Spinal cord (tissue), 10 donors: Measurements from ENCODE around the gene CDC42SE2. TPM values are rescaled to one million over a fixed set of nuclear protein-coding genes. Genes with fewer than 3 reads are reported as not detected.

Experiments used
- DNase-seq, 6 donors: peaks; one replicate each; pipeline versions ENCODE4 v3.0.0 to v3.0.0-alpha.2; 2013 to 2015; ENCODE audit warnings: low spot score in 6 of 6, low read depth in 4 of 6
- H3K27ac ChIP-seq: one replicate; pipeline ENCODE4 v1.5.1; 2013; ENCODE audit warnings: low read depth, low read length, control low read depth
- H3K27me3 ChIP-seq: one replicate; pipeline ENCODE4 v1.6.1; 2013; ENCODE audit warnings: low read length; ENCODE audit not compliant: control insufficient read depth, insufficient read depth
- H3K36me3 ChIP-seq: one replicate; pipeline ENCODE4 v1.6.1; 2013; ENCODE audit warnings: low read length; ENCODE audit not compliant: control insufficient read depth, insufficient read depth
- H3K4me1 ChIP-seq: one replicate; pipeline ENCODE4 v1.6.1; 2013; ENCODE audit warnings: low read length; ENCODE audit not compliant: control insufficient read depth, insufficient read depth
- H3K4me3 ChIP-seq: one replicate; pipeline ENCODE4 v1.5.1; 2013; ENCODE audit warnings: low read depth, low read length, control low read depth
- H3K9me3 ChIP-seq: one replicate; pipeline ENCODE4 v1.6.1; 2013; ENCODE audit warnings: low read length; ENCODE audit not compliant: control insufficient read depth, insufficient read depth
- WGBS: methylation state at CpG from one replicate; pipeline ENCODE4 v1.1.5; 2013; ENCODE audit warnings: missing lambda C conversion rate; ENCODE audit not compliant: insufficient coverage; 5-methylcytosine and 5-hydroxymethylcytosine counted together
- polyA plus RNA-seq, 2 donors: library from polyadenylated mRNA; unstranded; fragments of 120-200 nt; gene quantifications; one replicate each; pipeline ENCODE4 v1.2.1, GENCODE V29; 2013; ENCODE audit not compliant: insufficient read length in 2 of 2
- total RNA-seq, 2 donors: library from RNA; depleted of rRNA in 1 of 2; stranded (reverse); fragments of 120-200 nt in 1 of 2; fragments of >200 nt in 1 of 2; gene quantifications; one replicate each; pipeline versions ENCODE4 v1.2.3 to v1.2.4, GENCODE V29; 2013 to 2014
- donor health status: healthy.

The CDC42SE2 gene
- total and polyA plus RNA-seq, 4 donors = 35.1 to 89.5 (median 52.9) TPM

- DNase-seq = no peak
- H3K36me3 ChIP-seq = no peaks in the 10 kb centered on the region
- no peak overlapping the region for H3K27ac ChIP-seq
- no CpG with 5 or more reads among the region's 4 CpGs for WGBS
- H3K9me3 ChIP-seq = no peaks in the 10 kb centered on the region
- peaks cover 3% of the 10 kb centered on the region for H3K4me1 ChIP-seq
- no peak overlapping the region for H3K4me3 ChIP-seq
- no peaks in the 10 kb centered on the region for H3K27me3 ChIP-seq
Observed at GRCh38 chr5:131381021-131381420, 117.2 kb downstream of the CDC42SE2 start.

DNA sequence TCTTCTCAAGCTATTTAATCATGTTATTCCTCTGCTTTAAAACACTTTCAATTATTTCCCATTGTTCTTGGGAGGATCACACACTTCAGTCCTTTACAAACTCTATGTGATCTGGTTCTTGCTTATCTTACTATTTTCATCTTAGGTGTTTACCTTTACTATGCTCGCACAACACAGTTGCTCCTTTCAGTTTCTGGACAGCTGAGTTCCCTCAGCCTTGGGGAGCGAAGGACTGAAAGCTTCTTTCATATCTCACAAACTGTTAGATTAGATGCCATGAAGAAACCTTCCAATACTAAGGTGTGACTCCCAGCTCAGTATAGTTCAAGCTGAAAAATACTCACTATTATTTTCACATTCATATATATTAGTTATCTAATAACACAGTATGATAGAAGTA is 117.9 kb downstream of the CDC42SE2 start:
- peaks cover 3% of the 10 kb centered on the region for H3K4me1 ChIP-seq
- no CpG with 5 or more reads among the region's 2 CpGs for WGBS
- H3K36me3 ChIP-seq = no peaks in the 10 kb centered on the region
- H3K27ac ChIP-seq = no peak overlapping the region
- no peak for DNase-seq
- H3K27me3 ChIP-seq = no peaks in the 10 kb centered on the region
- H3K9me3 ChIP-seq = no peaks in the 10 kb centered on the region
- H3K4me3 ChIP-seq = no peak overlapping the region

DNA sequence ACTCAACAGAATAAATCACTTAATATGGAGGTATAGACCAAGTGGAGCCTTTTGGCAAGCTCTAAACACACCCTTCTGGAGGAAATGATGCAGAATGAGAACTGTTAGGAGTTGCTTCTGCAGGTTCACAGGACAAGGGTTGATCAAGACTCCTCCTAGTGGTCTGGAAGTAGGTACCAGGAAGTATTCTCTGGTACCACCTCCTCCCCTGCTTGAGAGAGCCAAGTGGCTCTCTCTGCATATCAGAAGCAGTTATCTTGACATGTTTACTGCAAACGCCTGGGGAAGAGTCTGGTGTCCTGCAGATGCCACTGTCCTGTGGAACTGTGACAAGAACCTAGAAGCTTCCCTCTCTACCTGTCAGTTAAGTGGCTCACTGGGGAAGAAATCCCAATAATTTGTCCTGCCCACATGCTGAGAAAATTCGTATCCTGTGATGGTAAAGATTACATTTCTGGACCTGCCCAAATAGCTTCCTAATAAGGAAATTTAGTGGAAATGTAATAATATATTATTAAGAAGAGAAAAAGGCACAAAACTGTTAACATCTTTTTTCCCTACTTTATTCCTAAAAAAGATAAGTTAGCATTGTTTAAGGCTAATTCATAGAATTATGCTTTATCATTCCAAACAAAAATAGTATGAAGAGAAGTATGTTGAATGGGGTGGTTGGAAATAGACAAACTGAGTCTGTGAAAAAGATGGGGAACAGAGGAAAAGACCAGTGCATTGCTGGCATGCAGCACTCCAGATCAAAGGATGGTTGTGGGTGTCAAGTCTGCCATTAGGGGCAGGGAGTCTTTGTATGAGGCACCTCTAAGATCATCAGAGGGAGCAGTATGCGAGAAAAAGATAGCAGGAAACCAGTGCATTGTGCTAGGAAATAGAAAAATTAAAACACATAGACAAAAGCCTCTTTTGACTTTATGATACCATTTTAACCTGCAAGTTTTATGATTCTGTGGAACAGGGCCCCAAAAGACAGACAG is 118.8 kb downstream of the CDC42SE2 start:
- peak in 2 of 6 donors; percentile 17 to 46 for DNase-seq
- H3K4me3 ChIP-seq = no peak overlapping the region

GRCh38 chr5:131384173-131384572 is 120.3 kb downstream of the CDC42SE2 start:
- H3K9me3 ChIP-seq = no peaks in the 10 kb centered on the region
- peaks cover 3% of the 10 kb centered on the region for H3K36me3 ChIP-seq
- no peak overlapping the region for H3K27ac ChIP-seq
- no peaks in the 10 kb centered on the region for H3K4me1 ChIP-seq
- no peak overlapping the region for H3K4me3 ChIP-seq
- H3K27me3 ChIP-seq = no peaks in the 10 kb centered on the region
- 60% methylated on average over 2 of the region's 6 CpGs for WGBS
- no peak for DNase-seq

More for the DNA sequence above, 118.8 kb downstream of the CDC42SE2 start:
- no peaks in the 10 kb centered on the region for H3K9me3 ChIP-seq
- no peaks in the 10 kb centered on the region for H3K4me1 ChIP-seq
- no peaks in the 10 kb centered on the region for H3K27me3 ChIP-seq
- no peak overlapping the region for H3K27ac ChIP-seq
- H3K36me3 ChIP-seq = no peaks in the 10 kb centered on the region
- WGBS = 17% methylated on average over 1 of the region's 3 CpGs

- WGBS = no CpG with 5 or more reads among the region's 3 CpGs
- H3K4me3 ChIP-seq = no peak overlapping the region
- no peak overlapping the region for H3K27ac ChIP-seq
- no peak for DNase-seq
- no peaks in the 10 kb centered on the region for H3K27me3 ChIP-seq
- peaks cover 3% of the 10 kb centered on the region for H3K36me3 ChIP-seq
- no peaks in the 10 kb centered on the region for H3K9me3 ChIP-seq
- no peaks in the 10 kb centered on the region for H3K4me1 ChIP-seq
Observed at GRCh38 chr5:131384616-131385214, 120.9 kb downstream of the CDC42SE2 start.

DNA sequence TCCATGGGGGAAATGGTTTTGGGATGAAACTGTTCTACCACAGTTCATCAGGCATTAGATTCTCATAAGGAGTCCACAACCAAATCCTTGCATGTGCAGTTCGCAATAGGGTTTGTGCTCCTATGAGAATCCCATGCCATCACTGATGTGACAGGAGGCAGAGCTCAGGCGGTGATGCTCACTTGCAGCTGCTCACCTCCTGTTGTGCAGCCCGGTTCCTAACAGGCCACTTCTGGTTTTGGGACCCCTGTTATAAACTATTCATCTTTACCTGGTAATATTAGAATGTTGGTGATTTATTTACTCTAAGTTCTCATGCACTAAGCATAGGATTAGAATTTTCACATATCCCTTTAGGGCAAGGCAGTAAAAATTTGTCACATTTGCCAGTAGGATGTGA is 122.3 kb downstream of the CDC42SE2 start:
- DNase-seq = no peak
- H3K36me3 ChIP-seq = peaks cover 3% of the 10 kb centered on the region
- no peak overlapping the region for H3K27ac ChIP-seq
- 90% methylated on average over 2 of the region's 3 CpGs for WGBS
- H3K9me3 ChIP-seq = no peaks in the 10 kb centered on the region
- H3K4me1 ChIP-seq = no peaks in the 10 kb centered on the region
- H3K4me3 ChIP-seq = no peak overlapping the region
- no peaks in the 10 kb centered on the region for H3K27me3 ChIP-seq

DNA sequence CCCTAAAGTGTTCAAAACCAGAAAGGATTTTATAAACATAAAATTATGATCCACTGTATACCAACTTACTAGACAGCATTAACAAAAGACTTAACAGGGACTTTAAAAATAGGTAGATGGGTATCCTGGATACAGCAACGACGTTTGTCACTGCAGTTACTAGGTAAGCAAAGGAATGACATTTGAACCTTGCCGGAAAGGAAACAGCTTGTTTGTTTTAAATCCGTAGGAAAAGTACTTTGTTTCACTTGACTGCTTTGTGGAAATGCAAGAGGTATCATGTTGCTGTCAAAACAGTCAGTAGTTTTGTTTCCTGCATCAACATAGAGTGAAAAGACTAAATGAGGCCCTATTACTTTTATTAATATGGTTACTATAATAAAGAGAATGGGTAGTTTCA is 122.9 kb downstream of the CDC42SE2 start:
- DNase-seq = no peak
- Histone ChIP-seq H3K27ac (no peak overlapping the region), H3K4me1 (no peaks in the 10 kb centered on the region), H3K36me3 (peaks cover 6% of the 10 kb centered on the region), H3K4me3 (no peak overlapping the region), H3K27me3 (no peaks in the 10 kb centered on the region), H3K9me3 (no peaks in the 10 kb centered on the region)
- 18% methylated on average over 4 of the region's 4 CpGs for WGBS

GRCh38 chr5:131387255-131387654 is 123.4 kb downstream of the CDC42SE2 start:
- H3K4me3 ChIP-seq = no peak overlapping the region
- H3K36me3 ChIP-seq = peaks cover 6% of the 10 kb centered on the region
- H3K27me3 ChIP-seq = no peaks in the 10 kb centered on the region
- H3K4me1 ChIP-seq = no peaks in the 10 kb centered on the region
- WGBS = no CpG with 5 or more reads among the region's 6 CpGs
- DNase-seq = no peak
- H3K27ac ChIP-seq = no peak overlapping the region
- no peaks in the 10 kb centered on the region for H3K9me3 ChIP-seq

DNA sequence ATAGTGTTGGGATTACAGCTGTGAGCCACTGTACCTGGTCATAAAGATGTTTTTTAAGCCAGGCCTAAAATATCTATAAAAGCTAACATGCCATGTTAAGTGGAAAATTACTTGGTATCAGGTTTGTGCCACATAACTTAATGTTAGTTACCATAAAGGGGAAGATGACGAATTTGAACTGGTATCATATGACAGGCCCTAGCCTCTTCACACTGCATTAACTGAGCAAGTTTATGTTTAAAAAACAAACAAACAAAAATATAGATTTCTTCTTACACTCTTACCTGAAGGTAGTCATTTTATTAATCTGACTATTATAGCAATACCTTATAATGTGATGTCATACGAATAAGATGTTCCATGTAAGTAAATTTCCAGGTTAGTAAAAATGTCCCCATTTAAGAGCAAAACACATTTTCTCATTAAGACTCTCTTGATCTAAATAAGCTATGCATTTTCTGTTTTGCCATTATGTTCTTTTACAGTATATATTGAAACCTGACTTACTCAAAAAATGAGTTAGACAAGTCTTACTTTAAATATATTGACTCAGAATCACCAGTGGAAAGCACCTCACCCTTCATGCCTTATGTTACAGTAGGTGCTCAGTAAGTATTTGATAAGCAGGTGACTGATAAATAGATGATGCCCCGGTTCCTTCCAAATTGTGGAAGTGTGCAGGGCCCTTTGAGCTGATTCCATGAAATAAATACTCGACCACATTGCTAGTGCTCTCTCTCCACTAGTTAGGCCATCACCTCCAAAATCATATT is 125.4 kb downstream of the CDC42SE2 start:
- H3K36me3 ChIP-seq = peaks cover 6% of the 10 kb centered on the region
- no peak overlapping the region for H3K4me3 ChIP-seq
- no peaks in the 10 kb centered on the region for H3K9me3 ChIP-seq
- no peaks in the 10 kb centered on the region for H3K4me1 ChIP-seq
- no peak for DNase-seq
- H3K27me3 ChIP-seq = no peaks in the 10 kb centered on the region
- no CpG with 5 or more reads among the region's 4 CpGs for WGBS
- no peak overlapping the region for H3K27ac ChIP-seq
